IMR-90 (cell line): ENCODE measurements around the gene WBP1L. TPM values are rescaled to one million over a fixed set of nuclear protein-coding genes. Genes with fewer than 3 reads are reported as not detected.

Experiments
- ATAC-seq: fragments of 200-7000 bp; cut with Tn5 transposase; 2 replicates; pipeline ENCODE4 v1.9.1; 2020; ENCODE audit warnings: low read depth, mild to moderate bottlenecking, moderate library complexity
- BruUV-seq: library from RNA; stranded (reverse); fragments of 400-500 nt; replicated peaks from 2 replicates; lab custom pipeline; 2021; lab: Mats Ljungman, UMichigan
- CTCF ChIA-PET: fragments of 300-600 bp; formaldehyde crosslinking; extraction: SDS; loops from one replicate; lab custom pipeline; 2021; ENCODE audit warnings: antibody characterized with exemption; lab: Yijun Ruan, JAX
- POLR2A ChIA-PET: fragments of 300-600 bp; sonication (Branson Sonifier 250); formaldehyde crosslinking; loops from one replicate; lab custom pipeline; 2022; ENCODE audit warnings: antibody characterized with exemption; ENCODE audit not compliant: unreplicated experiment; lab: Charles Lee
- DNase-seq: peaks from one replicate; pipeline ENCODE4 v3.0.0; 2013
- H2AFZ ChIP-seq: replicated peaks from 2 replicates; pipeline ENCODE3; 2013; ENCODE audit warnings: low read length, mild to moderate bottlenecking; ENCODE audit not compliant: poor library complexity
- H2AK5ac ChIP-seq: 2 replicates; pipeline ENCODE4 v1.6.1; 2013; ENCODE audit warnings: low read depth, low read length, inconsistent platforms
- H2AK9ac ChIP-seq: replicated peaks from 2 replicates; pipeline ENCODE3; 2013; ENCODE audit warnings: mild to moderate bottlenecking, low read depth, low read length, moderate library complexity; ENCODE audit not compliant: poor library complexity
- H2BK120ac ChIP-seq: 2 replicates; pipeline ENCODE4 v1.6.1; 2013; ENCODE audit warnings: low read depth, low read length, inconsistent platforms
- H2BK15ac ChIP-seq: 3 replicates; pipeline ENCODE4 v1.6.1; 2013; ENCODE audit warnings: low read depth, low read length, inconsistent platforms
- H2BK20ac ChIP-seq: 2 replicates; pipeline ENCODE4 v1.6.1; 2013; ENCODE audit warnings: low read depth, mild to moderate bottlenecking, inconsistent platforms, low read length, moderate library complexity
- H2BK5ac ChIP-seq: 2 replicates; pipeline ENCODE4 v1.6.1; 2013; ENCODE audit warnings: mild to moderate bottlenecking, low read depth, low read length, inconsistent platforms; ENCODE audit not compliant: poor library complexity, severe bottlenecking
- H3K14ac ChIP-seq: replicated peaks from 2 replicates; pipeline ENCODE4 v1.6.1; 2013; ENCODE audit warnings: low read depth, low read length, inconsistent platforms
- H3K18ac ChIP-seq: 2 replicates; pipeline ENCODE4 v1.6.1; 2013; ENCODE audit warnings: low read depth, low read length, control low read depth
- H3K23ac ChIP-seq: 2 replicates; pipeline ENCODE4 v1.6.1; 2013; ENCODE audit warnings: low read depth, low read length, inconsistent platforms
- H3K27ac ChIP-seq: 2 replicates; pipeline ENCODE4 v1.5.1; 2013; ENCODE audit warnings: mild to moderate bottlenecking, control low read depth, low read length; ENCODE audit not compliant: insufficient read depth
- H3K27me3 ChIP-seq: 2 replicates; pipeline ENCODE4 v1.6.1; 2013; ENCODE audit warnings: low read length; ENCODE audit not compliant: control insufficient read depth, insufficient read depth
- H3K36me3 ChIP-seq: 2 replicates; pipeline ENCODE4 v1.6.1; 2013; ENCODE audit warnings: low read length, mixed read lengths; ENCODE audit not compliant: control insufficient read depth, insufficient read depth
- H3K4ac ChIP-seq: 2 replicates; pipeline ENCODE4 v1.6.1; 2013; ENCODE audit warnings: low read depth, low read length, inconsistent platforms
- H3K4me1 ChIP-seq: 2 replicates; pipeline ENCODE4 v1.6.1; 2013; ENCODE audit warnings: low read length, mixed read lengths; ENCODE audit not compliant: control insufficient read depth, insufficient read depth
- H3K4me2 ChIP-seq: 2 replicates; pipeline ENCODE4 v1.6.1; 2013; ENCODE audit warnings: low read depth, mild to moderate bottlenecking, control low read depth, low read length, moderate library complexity
- H3K4me3 ChIP-seq: 2 replicates; pipeline ENCODE4 v1.5.1; 2013; ENCODE audit warnings: low read depth, mild to moderate bottlenecking, control low read depth, low read length, moderate library complexity; ENCODE audit not compliant: insufficient read depth
- H3K56ac ChIP-seq: 2 replicates; pipeline ENCODE4 v1.6.1; 2013; ENCODE audit warnings: low read length, inconsistent platforms; ENCODE audit not compliant: insufficient read depth; ENCODE audit errors: extremely low read depth
- H3K79me1 ChIP-seq, 2 experiments: 2 replicates each; pipeline ENCODE4 v1.6.1; 2013; ENCODE audit warnings: low read length in 2 of 2, inconsistent platforms in 1 of 2, low read depth in 1 of 2
- H3K9ac ChIP-seq: 2 replicates; pipeline ENCODE4 v1.6.1; 2013; ENCODE audit warnings: low read depth, low read length, control low read depth
- H3K9me1 ChIP-seq: 2 replicates; pipeline ENCODE4 v1.6.1; 2013; ENCODE audit warnings: low read length, inconsistent platforms; ENCODE audit not compliant: insufficient read depth
- H3K9me3 ChIP-seq: 2 replicates; pipeline ENCODE4 v1.6.1; 2013; ENCODE audit warnings: low read length; ENCODE audit not compliant: control insufficient read depth, insufficient read depth
- H4K20me1 ChIP-seq: 2 replicates; pipeline ENCODE4 v1.6.1; 2013; ENCODE audit warnings: low read length, inconsistent platforms; ENCODE audit not compliant: insufficient read depth
- H4K5ac ChIP-seq: 2 replicates; pipeline ENCODE4 v1.6.1; 2013; ENCODE audit warnings: mild to moderate bottlenecking, low read depth, low read length, control low read depth
- H4K8ac ChIP-seq, 2 experiments: 2 replicates each; pipeline ENCODE4 v1.6.1; 2013; ENCODE audit warnings: low read depth in 2 of 2, low read length in 2 of 2, control low read depth in 1 of 2, inconsistent platforms in 1 of 2
- H4K91ac ChIP-seq: 2 replicates; pipeline ENCODE4 v1.6.1; 2013; ENCODE audit warnings: low read depth, low read length, inconsistent platforms; ENCODE audit not compliant: insufficient read depth
- BHLHE40 ChIP-seq: fragments of 150-350 bp; IDR thresholded peaks from 2 replicates; pipeline ENCODE4 v1.6.1; 2016; ENCODE audit warnings: mild to moderate bottlenecking, low read depth, low read length
- CEBPB ChIP-seq: IDR thresholded peaks from 2 replicates; pipeline ENCODE4 v1.6.1; 2012; ENCODE audit warnings: low read depth, low read length, improper control_type of control experiment
- CTCF ChIP-seq: conservative IDR thresholded peaks from 2 replicates; pipeline ENCODE4 v1.5.1; 2012; ENCODE audit warnings: mild to moderate bottlenecking, low read depth, low read length, improper control_type of control experiment
- FOS ChIP-seq: fragments of 150-350 bp; IDR thresholded peaks from 2 replicates; pipeline ENCODE4 v1.6.1; 2016; ENCODE audit warnings: low read depth, low read length
- MAFK ChIP-seq: IDR thresholded peaks from 2 replicates; pipeline ENCODE4 v1.6.1; 2012; ENCODE audit warnings: low read depth, low read length, improper control_type of control experiment
- MAZ ChIP-seq: IDR thresholded peaks from 2 replicates; pipeline ENCODE4 v1.6.1; 2012; ENCODE audit warnings: low read depth, mild to moderate bottlenecking, low read length, improper control_type of control experiment, moderate library complexity, borderline replicate concordance
- MXI1 ChIP-seq: IDR thresholded peaks from 2 replicates; pipeline ENCODE4 v1.6.1; 2012; ENCODE audit warnings: low read depth, mild to moderate bottlenecking, low read length, moderate library complexity, borderline replicate concordance
- NFE2L2 ChIP-seq: fragments of 150-350 bp; IDR thresholded peaks from 2 replicates; pipeline ENCODE4 v1.6.1; 2016; ENCODE audit warnings: low read depth, mild to moderate bottlenecking, low read length
- POLR2A ChIP-seq: IDR thresholded peaks from 2 replicates; pipeline ENCODE4 v1.6.1; 2012; ENCODE audit warnings: mild to moderate bottlenecking, low read depth, low read length
- RAD21 ChIP-seq: IDR thresholded peaks from 2 replicates; pipeline ENCODE4 v1.6.1; 2012; ENCODE audit warnings: low read length, improper control_type of control experiment
- RCOR1 ChIP-seq: IDR thresholded peaks from 2 replicates; pipeline ENCODE4 v1.6.1; 2012; ENCODE audit warnings: mild to moderate bottlenecking, low read length, improper control_type of control experiment; ENCODE audit not compliant: insufficient replicate concordance
- RFX5 ChIP-seq: IDR thresholded peaks from 2 replicates; pipeline ENCODE4 v1.8.0; 2012; ENCODE audit warnings: low read depth, mild to moderate bottlenecking, low read length, moderate library complexity
- USF2 ChIP-seq: fragments of 150-350 bp; IDR thresholded peaks from 2 replicates; pipeline ENCODE4 v1.6.1; 2017; ENCODE audit warnings: mild to moderate bottlenecking, antibody characterized with exemption, low read length, low read depth
- WGBS, 2 experiments: methylation state at CpG; one replicate each; pipeline versions ENCODE4 v1.1.5 to v1.1.7; 2013; ENCODE audit warnings: missing lambda C conversion rate in 2 of 2; ENCODE audit not compliant: insufficient read length in 1 of 2; ENCODE audit errors: extremely low coverage in 2 of 2; 5-methylcytosine and 5-hydroxymethylcytosine counted together
- dilution Hi-C: fragments of 300-500 bp; cut with HindIII; formaldehyde crosslinking; loops from one replicate; pipeline ENCODE4 v1.14.3; 2018; ENCODE audit warnings: low sequenced_read_pairs; ENCODE audit not compliant: unreplicated experiment
- in situ Hi-C: fragments of 300-500 bp; cut with MboI; formaldehyde crosslinking; loops from 3 replicates; pipeline ENCODE4 v1.14.3; 2019; ENCODE audit warnings: low sequenced_read_pairs, inconsistent platforms, mixed read lengths
- intact Hi-C: fragments of 100-400 bp; cut with micrococcal nuclease; formaldehyde crosslinking; loops from 2 replicates; pipeline ENCODE4 v1.10.0; 2022
- polyA plus RNA-seq, 3 experiments: library from polyadenylated mRNA; depleted of rRNA; stranded (reverse); fragments of >200 nt; gene quantifications; 2 replicates each; pipeline ENCODE4 v1.2.3, GENCODE V29; 2012; ENCODE audit warnings: low replicate concordance in 1 of 3
- total RNA-seq: library from RNA; depleted of rRNA; stranded (reverse); fragments of >200 nt; gene quantifications from 2 replicates; pipeline ENCODE4 v1.2.3, GENCODE V29; 2012
- TF ChIP-seq, protein P1 (sequence below): fragments of 150-350 bp; IDR thresholded peaks from 2 replicates; pipeline ENCODE4 v1.6.1; 2016; ENCODE audit warnings: low read depth, mild to moderate bottlenecking, low read length, moderate library complexity, borderline replicate concordance

WBP1L gene
- total and polyA plus RNA-seq, 2 of the 4 experiments (the other 2 are of a cell fraction) = 20.7 to 31.0 TPM

- H4K5ac ChIP-seq = peak overlapping the region; percentile 14; the same call in 1 of the 2 replicates
- H2AFZ ChIP-seq = peak overlapping the region; percentile 87
- peak overlapping the region; percentile 98 for H3K23ac ChIP-seq
- no peaks in the 10 kb centered on the region for H3K36me3 ChIP-seq
- intact Hi-C loops = loop anchor here (2.0 to 5.0 kb wide), 2 partner anchors 34 to 211 kb away; partner anchors contain the start of genes ACTR1A and SUFU
- peak overlapping the region; percentile 29 to 78 for H4K8ac ChIP-seq
- peak overlapping the region; percentile 97 for H3K14ac ChIP-seq
- no TSS peak for BruUV-seq
- no peak overlapping the region for H2AK9ac ChIP-seq
- peak overlapping the region; percentile 44; the same call in 1 of the 2 replicates for H2BK20ac ChIP-seq
- peak overlapping the region; percentile 79 for H4K91ac ChIP-seq
- H2BK5ac ChIP-seq = peak overlapping the region; percentile 75
- H3K27me3 ChIP-seq = no peaks in the 10 kb centered on the region
- DNase-seq (no peak), ATAC-seq (no peak)
- dilution Hi-C loops = no loop called here
- peak overlapping the region; percentile 53 for H3K18ac ChIP-seq
- H3K79me1 ChIP-seq = peaks cover 27 to 64% of the 10 kb centered on the region in 2 experiments
- no peaks in the 10 kb centered on the region for H3K9me3 ChIP-seq
- peak overlapping the region; percentile 96 for H3K56ac ChIP-seq
- peak overlapping the region; percentile 86 for H3K27ac ChIP-seq
- H3K4me3 ChIP-seq = peak overlapping the region; percentile 81
- peak overlapping the region; percentile 79 for H3K4ac ChIP-seq
- H2AK5ac ChIP-seq = peak overlapping the region; percentile 81; the same call in 1 of the 2 replicates
- peaks cover 3% of the 10 kb centered on the region; the same call in 1 of the 2 replicates for H3K9me1 ChIP-seq
- TF ChIP-seq MAZ (no peak), RAD21 (no peak), BHLHE40 (no peak), POLR2A (no peak), CTCF (no peak), RCOR1 (no peak), NFE2L2 (no peak), FOS (no peak), CEBPB (no peak), MAFK (no peak), MXI1 (no peak), USF2 (no peak), RFX5 (no peak)
- TF ChIP-seq, protein P1, sequence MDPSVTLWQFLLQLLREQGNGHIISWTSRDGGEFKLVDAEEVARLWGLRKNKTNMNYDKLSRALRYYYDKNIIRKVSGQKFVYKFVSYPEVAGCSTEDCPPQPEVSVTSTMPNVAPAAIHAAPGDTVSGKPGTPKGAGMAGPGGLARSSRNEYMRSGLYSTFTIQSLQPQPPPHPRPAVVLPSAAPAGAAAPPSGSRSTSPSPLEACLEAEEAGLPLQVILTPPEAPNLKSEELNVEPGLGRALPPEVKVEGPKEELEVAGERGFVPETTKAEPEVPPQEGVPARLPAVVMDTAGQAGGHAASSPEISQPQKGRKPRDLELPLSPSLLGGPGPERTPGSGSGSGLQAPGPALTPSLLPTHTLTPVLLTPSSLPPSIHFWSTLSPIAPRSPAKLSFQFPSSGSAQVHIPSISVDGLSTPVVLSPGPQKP = no peak
- H4K20me1 ChIP-seq = peaks cover 11% of the 10 kb centered on the region; the same call in 1 of the 2 replicates
- in situ Hi-C loops = no loop called here
- ChIA-PET POLR2A (no interaction called here), CTCF (interaction anchor here (0.5 to 3.1 kb wide), 4 partner anchors 12 to 36 kb away, joined by 3 to 13 read pairs (median 4); no protein-coding TSS in a partner anchor)
- peaks cover 5% of the 10 kb centered on the region for H3K4me1 ChIP-seq
- peak overlapping the region; percentile 74 for H3K9ac ChIP-seq
- H2BK15ac ChIP-seq = peak overlapping the region; percentile 29; the same call in 2 of the 3 replicates
- no CpG with 5 or more reads among the region's 8 CpGs for WGBS, 2 experiments
- peak overlapping the region; percentile 74 for H3K4me2 ChIP-seq
- peak overlapping the region; percentile 74 for H2BK120ac ChIP-seq
These were observed 30.8 kb upstream of the WBP1L start for GRCh38 chr10:102712843-102713538.
